GM10248 (cell line): ENCODE results near the gene ZNF862.

Source experiments
- CTCF ChIA-PET: fragments of 300-600 bp; sonication (Branson Sonifier 250); formaldehyde crosslinking; extraction: SDS; loops from one replicate; lab custom pipeline; 2021; ENCODE audit warnings: antibody characterized with exemption; lab: Yijun Ruan, JAX
- POLR2A ChIA-PET: fragments of 350-650 bp; sonication (Branson Sonifier 250); formaldehyde crosslinking; extraction: SDS; loops from one replicate; lab custom pipeline; 2020; ENCODE audit warnings: antibody characterized with exemption; lab: Yijun Ruan, JAX
- DNase-seq: peaks from one replicate; pipeline ENCODE4 v3.0.0; 2012; ENCODE audit errors: extremely low spot score
- CTCF ChIP-seq: IDR thresholded peaks from 2 replicates; pipeline ENCODE4 v1.5.1; 2012; ENCODE audit warnings: mild to moderate bottlenecking, low read depth; ENCODE audit errors: extremely low read depth, missing control alignments, control extremely low read depth

The ZNF862 gene

GRCh38 chr7:149846436-149847046 is 8.4 kb downstream of the ZNF862 start:
- DNase-seq = no peak
- CTCF ChIA-PET = no interaction called here
- TF ChIP-seq CTCF = no peak
- POLR2A ChIA-PET = no interaction called here

GRCh38 chr7:149849174-149849573 is 11.0 kb downstream of the ZNF862 start:
- ChIA-PET POLR2A (no interaction called here), CTCF (interaction anchor here (1.0 to 2.6 kb wide), 5 partner anchors 9 to 107 kb away, joined by 3 to 9 read pairs (median 3); no protein-coding TSS in a partner anchor)
- no peak for DNase-seq
- TF ChIP-seq CTCF = no peak

GRCh38 chr7:149850007-149850594 is 11.9 kb downstream of the ZNF862 start:
- POLR2A ChIA-PET = no interaction called here
- DNase-seq = no peak
- CTCF ChIA-PET = interaction anchor here (0.7 to 2.6 kb wide), 4 partner anchors 15 to 108 kb away, joined by 3 to 9 read pairs (median 4); no protein-coding TSS in a partner anchor
- TF ChIP-seq CTCF = no peak

- no peak for TF ChIP-seq CTCF
- CTCF ChIA-PET = interaction anchor here (0.7 kb wide), 1 partner anchor 18 kb away, joined by 3 read pairs; no protein-coding TSS in a partner anchor
- DNase-seq = no peak
- POLR2A ChIA-PET = no interaction called here
Measured at GRCh38 chr7:149850716-149851115, 12.5 kb downstream of the ZNF862 start.

GRCh38 chr7:149851449-149851848 is 13.3 kb downstream of the ZNF862 start:
- ChIA-PET CTCF (interaction anchor here (1.0 to 1.4 kb wide), 2 partner anchors 11 to 20 kb away, joined by 3 read pairs; no protein-coding TSS in a partner anchor), POLR2A (no interaction called here)
- TF ChIP-seq CTCF = no peak
- DNase-seq = no peak

GRCh38 chr7:149853157-149853556 is 15.0 kb downstream of the ZNF862 start:
- ChIA-PET POLR2A (no interaction called here), CTCF (no interaction called here)
- TF ChIP-seq CTCF = no peak
- no peak for DNase-seq
